Endothelial cell of umbilical vein (primary cell): Measurements from ENCODE around the gene DERL3. TPM values are rescaled to one million over a fixed set of nuclear protein-coding genes. Genes with fewer than 3 reads are reported as not detected.

Source experiments
- BruUV-seq: library from RNA; stranded (reverse); fragments of 400-500 nt; replicated peaks from 2 replicates; lab custom pipeline; 2021; lab: Mats Ljungman, UMichigan
- CTCF ChIA-PET: fragments of 300-600, 350-600 bp; sonication (Branson Sonifier 250); formaldehyde crosslinking; loops from one replicate; lab custom pipeline; 2021; ENCODE audit warnings: antibody characterized with exemption, inconsistent platforms; lab: Charles Lee
- POLR2A ChIA-PET: fragments of 300-600, 350-600 bp; sonication (Branson Sonifier 250); formaldehyde crosslinking; loops from one replicate; lab custom pipeline; 2021; ENCODE audit warnings: antibody characterized with exemption, inconsistent platforms; lab: Charles Lee
- DNase-seq: peaks from one replicate; pipeline ENCODE4 v3.0.0-alpha.2; 2011; ENCODE audit warnings: low read depth, low spot score
- FAIRE-seq: peaks from 2 replicates; lab custom pipeline; 2011; peaks lifted over from hg19 to GRCh38; lab: Jason Lieb, UNC
- H2AFZ ChIP-seq: 2 replicates; pipeline ENCODE4 v1.6.0; 2012; ENCODE audit warnings: low read depth, low read length, control low read depth, inconsistent platforms
- H3K27ac ChIP-seq: 2 replicates; pipeline ENCODE4 v1.5.1; 2011; ENCODE audit warnings: low read depth, mild to moderate bottlenecking, control low read depth, low read length, moderate library complexity; ENCODE audit not compliant: insufficient read depth
- H3K27me3 ChIP-seq, 2 experiments: 2 replicates each; pipeline versions ENCODE4 v1.6.0 to v1.6.1; 2011; ENCODE audit warnings: low read length in 2 of 2, mixed read lengths in 1 of 2; ENCODE audit not compliant: control insufficient read depth in 2 of 2, insufficient read depth in 2 of 2
- H3K36me3 ChIP-seq, 2 experiments: 2 replicates in 1 of 2; 3 replicates in 1 of 2; pipeline ENCODE4 v1.5.1; 2011; ENCODE audit warnings: low read length in 2 of 2, mild to moderate bottlenecking in 1 of 2, moderate library complexity in 1 of 2; ENCODE audit not compliant: control insufficient read depth in 2 of 2, insufficient read depth in 2 of 2; ENCODE audit errors: extremely low read depth in 1 of 2
- H3K4me1 ChIP-seq: 3 replicates; pipeline ENCODE4 v1.5.1; 2011; ENCODE audit warnings: mild to moderate bottlenecking, low read length; ENCODE audit not compliant: control insufficient read depth, insufficient read depth; ENCODE audit errors: extremely low read depth
- H3K4me2 ChIP-seq: 2 replicates; pipeline ENCODE4 v1.6.1; 2011; ENCODE audit warnings: low read length, control low read depth, mixed read lengths; ENCODE audit not compliant: insufficient read depth
- H3K4me3 ChIP-seq, 3 experiments: fragments of 200-600 bp in 1 of 3; sonication (generic), shearing (Covaris generic) in 1 of 3; replicated peaks in 1 of 3; 2 replicates each; pipeline ENCODE4 v1.5.1; 2011 to 2016; ENCODE audit warnings: control low read depth in 3 of 3, low read length in 3 of 3, mild to moderate bottlenecking in 2 of 3, inconsistent platforms in 1 of 3, low read depth in 1 of 3, moderate library complexity in 1 of 3; ENCODE audit not compliant: insufficient read depth in 1 of 3
- H3K79me2 ChIP-seq: 2 replicates; pipeline ENCODE4 v1.6.0; 2012; ENCODE audit warnings: low read length, inconsistent platforms; ENCODE audit not compliant: control insufficient read depth, insufficient read depth
- H3K9ac ChIP-seq: replicated peaks from 2 replicates; pipeline ENCODE3; 2011; ENCODE audit warnings: low read length, control low read depth; ENCODE audit not compliant: insufficient read depth; ENCODE audit errors: extremely low read depth
- H3K9me1 ChIP-seq: replicated peaks from 3 replicates; pipeline ENCODE4 v1.6.0; 2011; ENCODE audit warnings: mild to moderate bottlenecking, low read length; ENCODE audit not compliant: control insufficient read depth, insufficient read depth; ENCODE audit errors: extremely low read depth
- H3K9me3 ChIP-seq: replicated peaks from 2 replicates; pipeline ENCODE4 v1.5.1; 2012; ENCODE audit warnings: low read length, inconsistent platforms; ENCODE audit not compliant: control insufficient read depth, insufficient read depth
- H4K20me1 ChIP-seq: replicated peaks from 2 replicates; pipeline ENCODE3; 2011; ENCODE audit warnings: mild to moderate bottlenecking, low read length; ENCODE audit not compliant: control insufficient read depth, insufficient read depth; ENCODE audit errors: extremely low read depth
- EZH2 ChIP-seq: IDR thresholded peaks from 2 replicates; pipeline ENCODE4 v1.6.1; 2012; ENCODE audit warnings: borderline replicate concordance, low read depth, mild to moderate bottlenecking, moderate library complexity, low read length, inconsistent platforms; ENCODE audit not compliant: severe bottlenecking
- FOS ChIP-seq: IDR thresholded peaks from 2 replicates; pipeline ENCODE4 v1.6.1; 2011; ENCODE audit warnings: mild to moderate bottlenecking, low read length, moderate library complexity, borderline replicate concordance; ENCODE audit not compliant: insufficient read depth
- GATA2 ChIP-seq: IDR thresholded peaks from 2 replicates; pipeline ENCODE4 v1.7.0; 2011; ENCODE audit warnings: low read depth, mild to moderate bottlenecking, moderate library complexity, mixed read lengths, low read length; ENCODE audit not compliant: insufficient read length, insufficient read depth
- JUN ChIP-seq: IDR thresholded peaks from 2 replicates; pipeline ENCODE4 v1.6.1; 2011; ENCODE audit warnings: borderline replicate concordance, low read depth; ENCODE audit not compliant: insufficient read length, insufficient read depth
- MAX ChIP-seq: IDR thresholded peaks from 2 replicates; pipeline ENCODE4 v1.6.1; 2011; ENCODE audit not compliant: insufficient read depth, insufficient read length
- dilution Hi-C: fragments of 300-500 bp; cut with MboI; formaldehyde crosslinking; loops from one replicate; pipeline ENCODE4 v1.15.0; 2019; ENCODE audit warnings: low sequenced_read_pairs; ENCODE audit not compliant: extremely low pct_ligation_motif_present
- intact Hi-C: fragments of 100-400 bp; cut with micrococcal nuclease; formaldehyde crosslinking; loops from one replicate; pipeline ENCODE4 v1.10.0; 2022
- polyA plus RNA-seq, 4 experiments: library from polyadenylated mRNA; depleted of rRNA in 3 of 4; stranded (reverse) in 3 of 4; unstranded in 1 of 4; fragments of >200 nt; gene quantifications; 2 replicates each; pipeline versions ENCODE4 v1.2.1 to v1.2.3, GENCODE V29; 2011 to 2012; ENCODE audit warnings: missing spikeins in 1 of 4
- total RNA-seq: library from RNA; stranded (reverse); gene quantifications from 2 replicates; pipeline ENCODE4 v1.2.3, GENCODE V29; 2021

The DERL3 gene
- total and polyA plus RNA-seq, 2 donors (not counting 3 experiments of a cell fraction or from before 2014, with no cell fraction given): 3.4 to 3.8 TPM

- no peaks in the 10 kb centered on the region for H3K9me1 ChIP-seq
- H3K36me3 ChIP-seq: peaks cover 8 to 21% of the 10 kb centered on the region in 2 experiments
- dilution Hi-C loops (no loop called here), intact Hi-C loops (loop anchor here (5.0 kb wide), 1 partner anchor 51 kb away; the partner anchor contains the start of gene SMARCB1)
- H3K4me3 ChIP-seq: peak overlapping the region in 1 of 3 experiments; percentile 40
- H3K9ac ChIP-seq: no peak overlapping the region
- no peak overlapping the region for H2AFZ ChIP-seq
- ChIA-PET CTCF (interaction anchor here (0.7 to 2.8 kb wide), 3 partner anchors 11 to 67 kb away, joined by 3 to 16 read pairs (median 7); no protein-coding TSS in a partner anchor), POLR2A (no interaction called here)
- peak overlapping the region; percentile 23 for H3K4me2 ChIP-seq
- H3K27me3 ChIP-seq: peaks cover 0 to 2% of the 10 kb centered on the region in 2 experiments
- no peaks in the 10 kb centered on the region for H3K79me2 ChIP-seq
- no peak overlapping the region for H3K27ac ChIP-seq
- no peaks in the 10 kb centered on the region for H4K20me1 ChIP-seq
- FAIRE-seq (no peak), DNase-seq (no peak)
- H3K9me3 ChIP-seq: no peaks in the 10 kb centered on the region
- BruUV-seq: no TSS peak
- H3K4me1 ChIP-seq: peaks cover 2% of the 10 kb centered on the region
- TF ChIP-seq JUN: no peak
- TF ChIP-seq GATA2: no peak
These were observed 710 bp downstream of the DERL3 start for GRCh38 chr22:23837911-23838680.

- no peak overlapping the region for H3K4me2 ChIP-seq
- dilution Hi-C loops: no loop called here
- H3K9me1 ChIP-seq: no peaks in the 10 kb centered on the region
- H3K36me3 ChIP-seq: peaks cover 8 to 25% of the 10 kb centered on the region in 2 experiments
- H4K20me1 ChIP-seq: no peaks in the 10 kb centered on the region
- no peak overlapping the region for H2AFZ ChIP-seq
- intact Hi-C loops: loop anchor here (5.0 kb wide), 1 partner anchor 50 kb away; the partner anchor contains the start of gene SMARCB1
- H3K9me3 ChIP-seq: no peaks in the 10 kb centered on the region
- POLR2A ChIA-PET: no interaction called here
- TF ChIP-seq FOS (no peak), MAX (no peak), EZH2 (no peak), JUN (no peak)
- no peak overlapping the region for H3K4me3 ChIP-seq
- DNase-seq (no peak), FAIRE-seq (no peak)
- no TSS peak for BruUV-seq
- H3K4me1 ChIP-seq: peaks cover 2% of the 10 kb centered on the region
- no peak overlapping the region for H3K27ac ChIP-seq
- peaks cover 0 to 2% of the 10 kb centered on the region in 2 experiments for H3K27me3 ChIP-seq
- CTCF ChIA-PET: interaction anchor here (0.7 to 2.8 kb wide), 2 partner anchors 12 to 66 kb away, joined by 3 to 16 read pairs; no protein-coding TSS in a partner anchor
- H3K9ac ChIP-seq: no peak overlapping the region
- H3K79me2 ChIP-seq: no peaks in the 10 kb centered on the region
These were observed 1.3 kb downstream of the DERL3 start for GRCh38 chr22:23837496-23837859.
